CD4-positive, alpha-beta T cell treated with Interleukin-6 for 4 hours (primary cell): ENCODE data around the gene DOCK4.

ENCODE experiments used
- DNase-seq: peaks from one replicate; pipeline ENCODE4 v3.0.0-alpha.2; 2020; ENCODE audit warnings: mixed read lengths

Gene DOCK4

DNA sequence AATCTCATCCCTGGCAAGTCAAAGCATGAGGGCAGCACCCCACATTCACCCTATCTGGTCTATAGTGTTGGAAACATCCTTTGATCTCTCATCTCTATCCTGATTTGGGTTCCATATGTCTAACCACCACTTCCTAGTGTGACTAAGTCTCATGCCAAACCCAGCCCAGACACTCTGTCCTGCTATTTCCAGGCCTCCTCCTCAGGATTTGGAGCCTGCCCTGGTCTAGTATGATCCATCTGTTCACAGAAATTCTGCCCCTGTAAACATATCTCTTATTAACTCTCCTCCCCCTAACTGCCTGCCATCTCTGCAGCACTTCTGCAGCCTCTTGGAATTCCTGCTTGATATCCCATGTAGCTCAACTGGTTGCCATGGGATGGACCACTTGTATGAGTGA is 323.0 kb downstream of the DOCK4 start:
- DNase-seq: no peak

DNA sequence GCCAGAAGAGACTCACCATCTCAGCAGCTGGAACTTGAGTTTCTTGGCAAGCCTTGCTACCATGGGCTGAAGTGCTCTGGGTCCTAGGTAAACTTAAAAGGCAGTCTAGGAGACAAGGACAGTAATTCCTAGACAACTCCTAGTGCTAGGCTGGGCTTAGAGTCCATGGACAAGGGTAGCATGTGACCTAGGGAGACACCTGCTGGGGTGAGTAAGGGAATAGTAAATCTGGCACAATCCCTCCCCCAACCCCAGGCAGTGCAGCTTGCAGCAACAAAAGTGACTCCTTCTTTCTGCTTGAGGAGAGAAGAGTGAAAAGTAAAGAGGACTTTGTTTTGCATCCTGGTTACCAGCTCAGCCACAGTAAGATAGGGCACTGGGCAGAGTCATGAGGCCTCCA is 327.4 kb downstream of the DOCK4 start:
- no peak for DNase-seq

DNA sequence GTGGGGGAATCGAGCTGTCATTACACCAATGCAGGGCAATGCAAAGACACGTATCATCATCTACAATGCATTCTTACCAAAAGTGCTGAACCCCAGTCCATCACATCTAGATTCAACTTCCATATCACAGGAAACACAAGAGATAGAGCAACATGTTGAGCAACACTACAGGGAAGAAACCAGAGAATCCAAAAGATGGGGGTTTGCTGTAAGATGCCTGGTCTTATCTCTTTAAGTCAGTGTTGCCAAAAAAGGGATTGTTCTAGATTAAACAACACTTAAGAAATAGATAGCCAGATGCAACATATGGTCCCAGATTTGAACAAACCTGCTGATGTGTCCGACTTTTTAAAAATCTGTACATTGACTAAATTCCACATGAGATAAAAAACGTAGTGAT is 328.3 kb downstream of the DOCK4 start:
- DNase-seq: no peak

DNA sequence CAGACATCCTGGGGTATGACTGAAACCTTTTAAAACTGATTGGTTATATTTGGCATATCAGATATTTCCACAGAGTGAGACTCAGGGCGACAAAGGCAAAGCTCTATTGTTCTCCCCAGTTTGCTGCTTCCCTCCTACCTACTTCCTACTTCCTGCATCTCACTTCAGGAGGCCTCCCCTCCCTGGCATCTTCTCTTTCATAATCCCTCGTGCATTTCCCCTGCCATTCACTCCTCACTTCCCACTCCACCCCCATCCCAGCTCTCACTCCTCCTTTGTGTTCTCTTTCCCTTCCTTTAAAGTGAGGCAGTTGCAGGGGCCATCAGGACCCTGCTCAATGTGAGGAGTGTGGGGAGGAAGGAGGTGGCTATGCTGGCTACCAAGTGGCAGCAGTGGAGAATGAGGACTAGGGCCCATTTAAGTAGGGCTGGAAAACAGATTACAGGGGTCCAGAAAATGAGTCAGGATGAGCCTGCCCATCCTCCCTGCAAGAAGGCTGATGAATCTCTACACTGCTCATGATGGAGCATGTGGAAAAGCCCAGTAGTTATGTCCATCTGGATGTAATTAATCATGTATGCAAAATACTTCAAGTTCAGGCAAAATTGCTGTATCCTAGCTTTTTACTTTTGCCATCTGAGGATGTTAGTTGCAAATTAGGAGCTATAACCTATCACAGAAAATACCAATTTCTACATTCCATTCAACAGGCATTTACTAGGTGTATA is 332.1 kb downstream of the DOCK4 start:
- no peak for DNase-seq

DNA sequence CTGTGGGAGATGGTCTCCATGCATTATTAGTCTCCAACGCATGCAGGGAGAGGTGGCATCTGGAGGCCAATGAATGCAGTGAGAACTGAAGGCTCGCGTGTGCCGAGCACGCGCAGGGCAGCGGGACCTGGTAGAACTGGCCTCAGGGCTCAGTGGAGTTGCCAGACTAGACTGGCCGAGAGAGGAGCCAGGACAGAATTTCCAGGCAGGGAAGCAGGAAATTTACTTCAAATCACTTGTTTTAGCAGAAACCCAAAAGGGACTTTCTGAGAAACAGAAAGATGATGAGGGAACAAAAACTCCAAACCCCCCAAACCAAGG is 332.9 kb downstream of the DOCK4 start:
- no peak for DNase-seq

DNA sequence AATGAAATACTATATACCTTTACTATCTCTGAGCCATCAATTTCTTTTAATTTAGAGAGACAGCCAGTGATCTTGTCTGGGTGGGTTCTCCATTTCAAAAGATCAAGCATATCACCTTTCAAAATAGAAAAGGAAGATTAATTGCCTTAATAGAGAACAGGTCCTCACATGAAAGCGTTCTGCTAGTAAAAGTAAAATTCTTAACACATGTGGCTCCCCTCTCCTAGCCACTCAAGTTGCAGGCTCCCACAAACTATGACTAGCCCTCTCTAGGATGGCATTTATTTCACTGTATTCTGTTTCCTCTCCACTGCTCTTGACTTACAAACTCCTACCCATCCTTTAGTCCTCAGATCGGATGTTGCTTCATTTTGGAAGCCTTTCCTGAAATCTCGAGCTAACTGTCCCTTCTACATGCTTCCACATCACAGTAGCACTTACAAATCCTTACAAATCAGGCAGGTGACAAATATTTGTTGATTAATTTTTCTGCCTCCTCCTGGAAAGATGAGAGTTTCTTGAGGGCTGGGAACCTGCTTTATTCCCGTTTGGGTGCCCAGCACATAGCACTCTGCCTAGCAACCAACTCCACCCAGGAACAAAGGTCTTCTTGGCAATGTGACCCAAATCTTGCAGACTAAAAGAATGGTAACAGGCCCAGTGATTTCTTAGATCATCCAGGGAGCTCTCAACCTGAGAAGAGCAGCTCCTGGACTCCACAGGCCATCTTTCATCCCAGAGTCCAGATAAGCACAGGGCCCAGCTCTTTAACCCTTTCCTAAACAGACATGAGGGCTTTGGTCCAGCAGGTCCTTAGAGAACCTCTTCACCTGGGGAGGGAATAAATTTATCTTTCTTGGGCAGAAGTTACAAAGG is 333.5 kb downstream of the DOCK4 start:
- no peak for DNase-seq

DNA sequence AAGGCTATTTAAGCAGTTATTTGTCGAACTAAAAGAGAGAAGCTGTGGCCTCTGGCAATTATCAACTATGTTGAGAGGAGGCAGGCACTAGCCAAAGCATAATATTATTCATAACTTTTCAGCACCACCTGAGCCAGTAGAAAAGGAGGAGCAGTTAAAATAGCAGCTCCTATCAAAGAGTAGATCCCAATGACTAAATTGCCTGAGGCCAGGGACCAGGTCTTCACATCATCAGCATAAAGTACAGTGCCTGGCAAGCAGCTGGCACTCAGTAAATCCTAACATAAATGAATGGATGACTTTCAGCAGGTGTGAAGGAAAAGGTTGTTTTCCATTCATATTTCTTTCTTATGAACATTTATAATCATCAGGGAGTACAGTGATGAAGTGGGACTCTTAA is 334.9 kb downstream of the DOCK4 start:
- DNase-seq: no peak

DNA sequence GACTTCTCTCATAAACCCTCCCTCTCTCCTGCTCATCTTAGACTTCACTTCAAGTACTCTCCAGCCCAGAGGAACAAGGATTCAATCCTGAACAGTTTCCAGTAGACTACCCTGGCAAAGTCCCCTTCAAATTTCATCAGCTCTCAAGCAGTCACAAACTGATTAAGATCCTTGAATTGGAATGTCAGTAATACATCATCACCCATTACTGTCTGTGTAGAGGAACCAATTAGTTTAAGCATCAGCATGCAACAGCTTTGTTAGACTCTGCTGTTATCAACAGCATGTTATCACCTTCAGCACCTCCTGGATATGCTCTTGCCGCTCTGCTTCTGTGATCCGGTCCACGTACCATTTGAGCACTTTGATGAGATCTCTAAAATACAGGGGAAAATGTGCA is 336.9 kb downstream of the DOCK4 start:
- no peak for DNase-seq

DNA sequence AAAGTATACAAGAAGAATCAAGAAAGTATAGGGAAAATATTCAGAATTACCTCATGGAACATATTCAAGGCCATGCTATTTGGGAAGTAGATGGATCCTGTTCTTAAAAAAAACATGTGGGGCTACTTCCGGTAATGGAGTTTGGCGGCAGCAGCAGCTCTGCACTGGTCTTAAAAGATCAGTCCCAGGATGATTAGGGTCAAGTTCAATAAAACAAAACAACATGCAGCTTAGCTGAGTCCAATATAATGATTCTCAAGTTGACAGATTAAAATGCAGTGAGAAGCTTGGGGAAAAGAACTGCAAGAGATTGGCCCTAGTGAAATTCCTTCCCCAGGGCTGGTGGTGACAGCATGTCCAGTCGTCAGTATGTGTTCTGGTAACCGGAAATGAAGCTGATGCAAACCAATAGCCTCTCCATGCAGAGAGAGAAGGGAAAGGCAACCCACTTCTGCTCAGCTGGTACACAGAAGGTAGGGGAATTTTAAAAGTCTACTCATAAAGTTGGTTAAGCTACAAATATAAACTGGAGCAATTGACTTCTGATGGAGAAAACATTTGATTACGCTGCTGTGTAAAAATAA is 338.8 kb downstream of the DOCK4 start:
- no peak for DNase-seq

DNA sequence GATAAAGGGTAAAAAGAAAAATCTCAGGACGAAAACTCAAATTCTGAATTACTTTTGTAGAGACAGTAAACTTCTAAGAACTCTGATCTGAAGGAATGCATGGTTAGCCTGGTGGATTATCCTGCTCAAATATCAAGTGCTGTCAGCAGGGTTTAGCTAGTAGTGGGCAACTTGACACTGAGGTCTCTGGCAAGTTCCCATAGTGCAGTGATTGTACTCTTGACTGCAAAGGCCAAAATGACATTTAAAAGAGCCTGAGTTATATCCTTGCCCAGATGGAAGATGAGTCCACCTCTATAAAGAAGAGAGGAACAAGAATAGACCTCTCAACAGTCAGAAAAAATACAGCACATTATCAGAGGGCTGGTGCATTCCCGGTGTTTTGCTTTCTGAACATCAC is 339.4 kb downstream of the DOCK4 start:
- DNase-seq: no peak

DNA sequence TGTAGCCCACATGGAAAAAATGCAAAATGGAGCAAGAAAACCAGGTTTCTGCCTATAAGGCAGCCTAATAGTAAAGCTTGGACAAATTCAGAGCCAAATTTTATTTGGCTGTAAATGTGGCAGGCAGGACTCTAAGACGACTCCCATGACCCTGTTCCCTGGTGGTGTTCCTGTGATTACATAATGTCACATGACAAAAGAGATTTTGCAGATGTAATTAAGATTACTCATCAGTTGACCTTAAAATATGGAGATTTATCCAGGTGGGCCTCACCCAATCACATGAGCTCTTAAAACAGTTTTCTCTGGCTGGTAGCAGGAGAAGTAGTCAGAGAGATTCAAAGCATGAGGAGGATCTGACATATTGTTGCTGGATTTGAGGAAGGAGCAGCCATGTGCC is 340.8 kb downstream of the DOCK4 start:
- DNase-seq: no peak

DNA sequence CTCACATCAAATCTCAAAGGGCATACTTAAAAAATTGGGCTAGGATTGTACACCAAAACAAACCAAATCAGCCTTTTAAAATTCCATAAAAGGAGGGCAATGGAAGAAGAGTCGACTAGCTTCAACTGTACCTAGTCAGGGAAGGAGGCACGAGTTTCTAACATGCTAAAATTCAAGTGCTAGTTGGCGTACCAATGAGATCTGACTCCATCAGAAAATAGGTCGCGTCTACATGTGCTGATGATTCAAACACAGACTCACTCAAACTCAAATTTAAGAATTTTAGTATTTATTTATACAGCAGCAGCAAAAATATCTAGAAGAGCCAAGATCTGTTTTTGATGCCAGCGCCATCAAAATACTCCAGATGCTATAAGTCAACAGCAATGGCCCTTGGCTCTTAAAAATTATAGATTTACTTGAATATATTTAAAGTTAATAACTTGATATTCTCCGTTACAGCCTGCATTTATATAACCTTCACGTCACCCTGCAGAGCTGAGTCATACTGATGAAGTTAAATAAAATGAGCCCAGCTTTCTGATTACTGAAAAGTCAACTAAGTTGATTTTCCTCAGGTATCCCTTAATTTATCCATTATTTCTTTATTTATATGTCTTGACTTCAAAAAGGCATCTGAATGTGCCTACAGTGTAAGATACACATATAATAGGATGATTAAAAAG is 341.8 kb downstream of the DOCK4 start:
- DNase-seq: no peak

DNA sequence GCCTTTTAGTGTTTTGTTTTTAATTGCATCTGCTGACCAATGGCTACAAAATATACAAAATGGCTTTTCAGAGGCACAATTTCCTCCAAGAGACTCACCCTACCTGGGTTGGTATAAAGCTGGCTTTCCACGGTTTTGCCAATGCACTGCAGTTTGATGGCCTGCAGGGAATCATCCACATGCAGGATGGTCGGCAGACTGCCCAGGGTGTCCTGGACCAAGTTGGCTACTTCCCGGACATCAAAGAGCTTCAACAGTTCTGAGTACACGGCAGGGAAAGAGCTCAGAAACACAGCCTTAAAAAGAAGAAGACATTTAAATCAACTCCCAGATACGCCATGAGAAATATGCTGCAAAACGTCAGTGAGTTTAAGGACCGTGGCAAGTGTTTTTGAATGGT is 342.9 kb downstream of the DOCK4 start:
- no peak for DNase-seq

DNA sequence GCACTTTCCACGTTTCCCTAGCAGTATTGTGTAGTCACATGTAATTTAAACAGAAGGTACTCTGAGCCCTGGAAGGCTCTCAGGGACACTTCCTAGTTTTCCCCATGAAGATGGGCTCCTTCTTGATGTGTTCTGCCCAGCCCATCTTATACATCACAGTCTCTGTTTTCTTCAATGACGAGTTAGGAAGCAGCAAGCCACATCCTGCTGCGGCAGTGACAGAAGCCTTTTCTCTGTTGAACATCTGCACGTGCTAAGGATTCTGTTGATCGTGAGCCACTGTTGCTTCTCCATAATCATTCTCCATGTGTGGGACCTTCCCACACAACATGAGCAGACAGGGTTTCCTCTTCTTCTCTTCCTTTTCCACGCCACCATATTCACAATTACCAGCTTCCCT is 346.0 kb downstream of the DOCK4 start:
- no peak for DNase-seq

DNA sequence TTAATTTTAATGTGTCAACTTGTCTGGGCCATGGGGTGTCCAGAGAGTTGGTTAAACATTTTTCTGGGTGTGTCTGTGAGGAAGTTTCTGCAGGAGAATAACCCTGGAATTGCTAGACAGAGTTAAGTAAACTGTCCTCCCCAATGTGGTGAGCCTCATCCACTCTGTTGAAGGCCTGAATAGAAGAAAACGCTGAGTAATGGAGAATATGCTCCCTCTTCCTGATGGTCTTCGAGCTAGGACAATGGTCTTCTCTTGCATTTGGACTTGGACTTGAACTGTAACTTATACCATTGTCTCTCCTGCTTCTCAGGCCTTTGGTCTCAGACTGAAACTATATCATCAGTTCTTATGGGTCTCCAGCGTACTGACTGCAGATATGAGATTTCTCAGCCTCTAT is 347.9 kb downstream of the DOCK4 start:
- no peak for DNase-seq

DNA sequence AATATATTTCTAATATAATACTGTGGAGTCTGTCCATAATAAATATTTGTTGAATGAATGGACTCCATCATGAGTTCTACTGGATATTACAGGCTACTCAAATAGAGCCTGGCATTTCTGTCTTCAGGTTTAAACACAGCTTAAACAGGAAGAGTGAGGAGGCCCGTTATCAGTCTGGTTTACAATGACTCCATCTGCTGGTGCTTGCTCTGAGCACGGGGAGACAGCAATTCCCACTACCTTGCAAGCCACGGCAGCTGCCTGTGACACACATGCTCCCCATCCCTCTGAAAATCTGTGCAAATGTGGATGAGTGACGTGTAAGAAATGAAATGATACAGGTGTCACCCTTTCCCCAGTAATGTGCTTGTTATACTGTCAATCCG is 350.4 kb downstream of the DOCK4 start:
- no peak for DNase-seq

DNA sequence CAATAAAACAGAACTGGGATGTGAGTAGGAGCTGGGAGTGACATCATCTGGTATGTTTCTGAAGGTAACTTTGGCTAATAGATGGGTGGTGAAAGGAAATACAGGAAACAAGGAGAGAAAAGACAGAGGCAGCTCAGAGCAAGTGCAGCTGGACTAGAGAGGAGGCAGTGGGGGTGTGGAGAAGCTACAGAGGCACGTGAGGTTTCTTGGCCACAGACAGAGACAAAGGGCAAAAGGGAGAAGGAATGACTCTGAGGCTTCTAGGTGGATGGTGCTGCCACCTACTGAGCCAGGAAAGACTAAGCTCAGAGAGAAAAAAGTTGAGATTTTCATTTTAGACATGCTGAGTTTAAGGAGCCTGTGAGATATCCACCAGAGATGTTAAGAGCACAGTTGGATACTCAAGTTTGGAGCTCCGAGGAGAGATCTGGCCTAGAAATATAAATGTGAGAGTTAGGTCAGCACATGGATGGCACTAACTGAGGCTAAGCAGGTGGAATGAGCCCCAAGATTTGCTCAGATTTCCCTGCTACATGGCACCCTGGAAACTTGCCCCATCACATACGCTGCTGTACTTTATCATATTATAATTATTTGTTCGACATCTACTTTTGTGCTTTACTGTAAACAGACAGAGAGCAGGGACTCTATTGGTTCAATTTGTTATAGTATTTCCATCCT is 350.9 kb downstream of the DOCK4 start:
- no peak for DNase-seq

DNA sequence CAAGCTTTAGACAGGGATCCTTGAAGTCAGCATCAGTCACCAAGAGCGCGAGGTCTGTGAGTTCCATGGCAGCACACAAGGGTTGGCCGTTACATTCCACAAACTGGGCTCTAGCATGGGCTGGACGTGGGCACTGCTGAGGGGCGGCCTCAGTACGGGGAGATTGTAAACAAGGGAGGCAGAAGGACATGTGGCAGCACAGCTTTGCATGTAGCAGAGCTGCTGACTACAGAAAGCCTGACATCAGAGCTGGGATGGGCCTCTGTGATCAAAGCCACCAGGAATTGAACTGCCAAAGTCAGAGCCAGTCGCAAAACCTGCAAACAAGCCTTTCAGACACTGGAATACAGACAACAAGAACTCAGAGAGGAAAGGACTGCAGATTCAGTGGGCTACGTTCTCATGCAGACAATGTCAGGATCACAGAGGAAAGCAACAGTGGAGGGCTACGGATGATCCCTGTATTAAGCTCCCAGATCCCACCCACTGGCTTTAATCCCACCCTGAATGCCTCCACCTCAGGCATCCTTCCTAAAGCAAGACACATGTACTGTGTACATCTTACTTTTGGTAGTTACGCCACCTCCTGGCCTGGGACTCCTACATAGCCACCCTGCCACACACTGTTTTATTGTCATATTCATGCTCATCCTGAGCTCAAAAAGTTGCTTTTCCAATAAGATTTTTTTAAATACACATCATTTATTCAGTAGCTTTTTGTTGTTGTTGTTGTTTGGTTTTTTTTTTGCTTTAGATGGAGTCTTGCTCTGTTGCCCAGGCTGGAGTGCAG is 352.8 kb downstream of the DOCK4 start:
- no peak for DNase-seq

DNA sequence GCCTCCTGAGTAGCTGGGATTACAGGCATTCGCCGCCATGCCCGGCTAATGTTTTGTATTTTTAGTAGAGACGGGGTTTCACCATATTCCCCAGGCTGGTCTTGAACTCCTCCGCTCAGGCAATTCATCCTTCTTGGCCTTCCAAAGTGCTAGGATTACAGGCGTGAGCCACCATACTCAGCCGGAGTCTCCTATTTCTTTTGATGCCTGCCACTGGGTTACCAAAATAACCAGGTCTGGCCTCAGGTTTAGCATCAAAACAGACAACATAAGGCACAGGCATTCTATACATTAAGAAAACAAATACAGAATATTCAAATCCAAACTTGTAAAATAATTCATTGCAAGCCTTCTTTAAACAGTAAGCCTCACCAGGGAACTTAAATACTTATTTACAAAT is 354.1 kb downstream of the DOCK4 start:
- DNase-seq: no peak

DNA sequence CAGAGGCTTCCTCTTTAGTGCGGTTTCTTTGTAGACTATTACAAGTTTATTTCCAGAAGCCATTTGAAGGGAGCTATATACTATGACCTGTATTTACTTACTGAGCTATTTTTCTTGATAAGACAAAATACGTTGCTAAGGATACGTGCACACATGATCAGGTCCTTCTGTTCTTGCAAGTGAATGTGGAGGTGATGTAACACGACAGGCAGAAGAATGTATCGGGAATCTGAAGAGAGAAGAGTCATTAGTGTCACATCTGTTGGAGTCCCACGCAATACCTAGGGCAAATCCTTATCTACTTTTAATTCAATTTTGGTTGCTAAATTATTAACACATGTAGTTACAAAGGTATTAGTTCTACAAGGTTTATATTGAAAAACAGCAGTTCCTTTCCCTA is 359.3 kb downstream of the DOCK4 start:
- DNase-seq: no peak

DNA sequence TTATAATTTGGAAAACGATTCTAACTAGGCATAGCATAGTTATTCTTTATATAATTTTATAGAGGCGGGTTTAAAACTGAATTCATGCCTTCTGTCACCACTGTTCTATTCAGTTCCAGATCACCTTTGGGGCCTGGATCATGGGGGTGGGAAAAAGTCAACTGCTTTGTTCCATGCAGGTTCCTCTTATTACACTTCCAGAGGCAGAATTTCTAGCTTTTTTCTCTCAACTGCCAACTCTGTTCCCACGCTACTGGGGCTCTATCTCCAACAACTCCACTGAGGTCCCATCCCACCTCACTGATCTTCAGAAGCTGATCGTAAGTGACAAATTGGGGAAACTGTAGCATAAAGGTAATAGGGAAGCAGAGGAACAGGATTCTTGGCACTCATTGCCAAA is 360.3 kb downstream of the DOCK4 start:
- no peak for DNase-seq
